Hematopoietic multipotent progenitor cell treated with erythropoietin and hydrocortisone succinate and interleukin-3 and kit ligand, for 6 days (in vitro differentiated cells): ENCODE results near the gene URI1.

Experiments
- DNase-seq: peaks from one replicate; pipeline ENCODE4 v3.0.0-alpha.2; 2015

URI1 gene

DNA sequence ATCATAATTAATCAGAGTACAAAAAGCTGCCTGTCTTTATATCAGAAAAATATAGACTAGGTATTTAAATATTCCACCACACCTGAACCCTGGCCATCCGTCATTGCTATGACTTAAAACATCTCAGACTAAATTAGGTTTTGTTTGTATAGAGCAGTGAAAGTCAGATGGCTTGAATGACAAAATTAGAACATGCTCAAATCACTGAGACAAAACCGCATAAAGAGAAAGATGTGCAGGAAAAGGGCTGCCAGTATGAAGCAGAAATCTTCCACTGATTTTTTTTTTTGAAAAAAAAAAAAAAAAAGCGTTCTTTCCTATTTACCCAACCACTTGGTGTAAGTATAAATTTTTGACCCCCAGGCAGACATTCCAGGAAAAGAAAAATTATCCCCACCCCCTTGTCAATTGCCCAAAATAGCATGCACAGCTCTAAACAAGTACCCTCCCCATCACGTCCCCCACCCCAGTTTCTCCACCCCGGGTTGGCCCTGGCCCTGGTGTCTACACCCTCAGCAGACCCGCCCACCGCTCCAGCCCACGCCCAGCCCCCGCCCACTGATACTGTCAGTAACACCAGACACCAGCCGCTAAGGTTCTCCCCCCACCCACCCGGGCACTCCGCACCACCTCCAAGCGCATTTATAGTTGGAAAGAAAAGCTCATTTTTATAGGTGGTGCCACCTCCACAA lies 118.6 kb downstream of the URI1 start:
- DNase-seq: no peak

GRCh38 chr19:30061223-30062064 lies 119.4 kb downstream of the URI1 start:
- DNase-seq: no peak

DNA sequence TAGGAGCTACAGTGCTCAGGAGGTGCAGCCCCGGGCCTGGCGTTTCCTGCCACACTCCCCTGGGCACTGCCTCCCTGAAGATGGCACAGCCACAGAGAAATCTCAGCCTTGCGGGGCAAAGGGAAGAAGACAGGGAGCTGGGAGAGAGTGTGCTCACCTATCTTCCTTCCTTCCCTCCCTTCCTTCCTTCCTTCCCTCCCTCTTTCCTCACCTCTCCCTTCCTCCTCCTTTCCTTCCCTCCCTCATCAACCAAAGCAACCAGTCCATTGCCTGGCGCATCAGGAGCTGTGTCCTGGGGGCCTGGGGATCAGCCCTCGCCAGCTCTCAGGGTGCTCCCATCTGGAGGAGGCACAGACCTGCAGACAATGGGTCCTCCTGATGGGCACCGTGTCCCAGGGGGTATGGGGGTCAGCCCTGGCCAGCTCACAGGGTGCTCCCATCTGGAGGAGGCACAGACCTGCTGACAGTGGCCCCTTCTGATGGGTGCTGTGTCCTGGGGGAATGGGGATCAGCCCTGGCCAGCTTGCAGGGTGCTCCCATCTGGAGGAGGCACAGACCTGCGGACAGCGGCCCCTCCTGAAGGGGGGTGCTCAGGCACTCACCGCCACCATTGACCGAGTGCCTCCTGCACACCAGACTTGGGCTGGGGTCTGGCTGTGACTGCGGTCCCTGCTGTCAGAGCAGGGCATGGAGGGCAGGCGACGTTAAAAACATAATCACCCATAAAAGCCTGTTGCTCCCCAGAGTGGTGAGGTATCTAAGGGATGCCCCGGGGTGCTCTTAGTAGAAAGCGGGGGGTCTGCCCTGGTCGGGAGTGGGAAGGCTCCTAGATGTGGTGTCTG lies 120.2 kb downstream of the URI1 start:
- no peak for DNase-seq

DNA sequence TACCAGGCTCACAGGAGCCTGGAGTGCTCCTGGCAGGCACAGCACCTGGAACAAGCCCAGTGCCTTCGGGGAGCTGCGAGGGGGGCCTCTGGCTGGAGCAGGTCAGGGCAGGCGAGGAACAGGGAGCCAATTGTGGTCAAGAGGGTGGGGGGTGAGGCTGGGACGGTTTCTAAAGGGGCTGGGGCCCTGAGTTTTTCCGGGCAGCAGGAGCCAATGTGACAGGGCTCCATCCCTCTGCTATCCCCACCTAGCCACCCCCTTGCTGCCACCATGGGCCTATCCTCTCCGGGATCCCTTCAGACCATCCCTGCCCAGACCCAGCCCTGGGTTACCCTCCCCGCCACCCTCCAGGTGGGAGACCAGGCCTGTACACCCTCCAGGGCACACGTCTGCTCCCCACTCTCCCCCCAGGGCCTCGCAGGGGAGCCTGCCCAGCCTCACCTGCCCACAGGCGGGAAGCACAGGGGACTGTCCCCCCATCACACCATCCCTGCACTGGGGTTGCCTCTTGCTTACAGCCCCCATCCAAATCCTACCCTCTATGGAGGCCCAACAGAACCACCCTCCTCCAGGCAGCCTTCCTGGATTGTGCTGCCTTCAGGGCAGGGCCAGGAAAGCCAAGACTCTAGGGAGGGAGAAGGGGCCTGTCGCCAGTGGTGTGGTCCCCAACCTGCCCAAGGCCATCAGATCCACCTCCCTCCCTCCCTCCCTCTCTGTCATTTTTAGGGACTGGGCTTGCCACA lies 121.0 kb downstream of the URI1 start:
- no peak for DNase-seq

GRCh38 chr19:30063650-30064347 lies 121.8 kb downstream of the URI1 start:
- no peak for DNase-seq

DNA sequence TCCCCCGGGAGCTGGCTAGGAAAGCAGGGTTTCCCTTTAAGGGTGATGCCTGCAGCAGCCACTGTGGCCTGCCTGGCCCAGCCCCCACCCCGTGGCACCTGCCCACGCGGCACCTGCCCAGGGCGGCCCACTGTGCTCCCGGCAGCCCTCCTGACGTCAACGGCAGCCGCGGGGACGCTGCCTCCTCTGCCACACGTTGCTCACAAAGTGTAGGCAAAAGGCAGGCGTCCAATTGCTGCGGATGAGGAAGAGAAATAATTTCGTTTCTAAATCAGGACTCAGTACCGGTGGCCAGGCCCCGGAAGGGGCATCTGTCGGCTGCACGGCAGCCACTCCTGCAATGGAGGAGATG lies 122.3 kb downstream of the URI1 start:
- no peak for DNase-seq

- DNase-seq: no peak
Observed at GRCh38 chr19:30064771-30065494, 122.9 kb downstream of the URI1 start.

GRCh38 chr19:30065680-30066606 lies 123.9 kb downstream of the URI1 start:
- no peak for DNase-seq
